HepG2 (cell line): ENCODE data around the gene ACSF3. TPM values are rescaled to one million over a fixed set of nuclear protein-coding genes. Genes with fewer than 3 reads are reported as not detected.

ENCODE experiments used
- CENPX ChIP-seq: sonication (generic); formaldehyde crosslinking; IDR thresholded peaks from 2 replicates; pipeline ENCODE4 v1.9.0; 2021; ENCODE audit warnings: mild to moderate bottlenecking, missing genetic modification reagents, moderate library complexity
- GZF1 ChIP-seq: sonication (generic); formaldehyde crosslinking; IDR thresholded peaks from 2 replicates; pipeline ENCODE4 v1.5.1; 2020; ENCODE audit warnings: mild to moderate bottlenecking, missing genetic modification reagents
- HES4 ChIP-seq: sonication (generic); formaldehyde crosslinking; IDR thresholded peaks from 2 replicates; pipeline ENCODE4 v1.9.0; 2021; ENCODE audit warnings: mild to moderate bottlenecking, missing genetic modification reagents, borderline replicate concordance
- NCOA2 ChIP-seq: sonication (generic); formaldehyde crosslinking; IDR thresholded peaks from 2 replicates; pipeline ENCODE4 v1.8.0; 2022; ENCODE audit warnings: inconsistent platforms
- PHB2 ChIP-seq: fragments of 450-650 bp; IDR thresholded peaks from 2 replicates; pipeline ENCODE4 v1.6.1; 2018; ENCODE audit not compliant: partially characterized antibody
- ZMYM2 ChIP-seq: sonication (generic); formaldehyde crosslinking; IDR thresholded peaks from 2 replicates; pipeline ENCODE4 v1.8.0; 2022; ENCODE audit warnings: mild to moderate bottlenecking, missing genetic modification reagents
- ZNF205 ChIP-seq: IDR thresholded peaks from 2 replicates; pipeline ENCODE4 v1.6.1; 2018; ENCODE audit warnings: missing biosample characterization, missing genetic modification reagents
- ZNF333 ChIP-seq: sonication (generic); formaldehyde crosslinking; IDR thresholded peaks from 2 replicates; pipeline ENCODE4 v1.4.0; 2020; ENCODE audit warnings: mild to moderate bottlenecking, missing genetic modification reagents, borderline replicate concordance
- ZNF33B ChIP-seq: sonication (generic); formaldehyde crosslinking; IDR thresholded peaks from 2 replicates; pipeline ENCODE4 v1.5.1; 2020; ENCODE audit warnings: mild to moderate bottlenecking, missing genetic modification reagents
- ZNF547 ChIP-seq: sonication (generic); formaldehyde crosslinking; IDR thresholded peaks from 2 replicates; pipeline ENCODE4 v1.5.1; 2020; ENCODE audit warnings: mild to moderate bottlenecking, missing genetic modification reagents
- ZNF564 ChIP-seq: sonication (generic); formaldehyde crosslinking; IDR thresholded peaks from 2 replicates; pipeline ENCODE4 v1.8.1; 2023; ENCODE audit warnings: mild to moderate bottlenecking, missing genetic modification reagents
- ZNF720 ChIP-seq: sonication (generic); formaldehyde crosslinking; IDR thresholded peaks from 2 replicates; pipeline ENCODE4 v1.4.0; 2020; ENCODE audit warnings: missing genetic modification reagents
- polyA plus RNA-seq, 8 experiments: library from polyadenylated mRNA; depleted of rRNA in 3 of 8; stranded (reverse) in 7 of 8; unstranded in 1 of 8; fragments of >200 nt; fragmentation: Illumina TruSeq in 4 of 8; extraction: Trizol in 4 of 8; gene quantifications; 2 replicates each; pipeline versions ENCODE4 v1.2.1 to v1.2.3, GENCODE V29; 2011 to 2016; ENCODE audit warnings: low read depth in 4 of 8, missing spikeins in 1 of 8, mixed read lengths in 1 of 8; ENCODE audit not compliant: insufficient read depth in 1 of 8
- total RNA-seq, 5 experiments: library from RNA; depleted of rRNA; stranded (reverse); fragments of >200 nt; fragmentation: Illumina TruSeq; extraction: Trizol; gene quantifications; 2 replicates each; pipeline ENCODE4 v1.2.3, GENCODE V29; 2016; ENCODE audit warnings: low read depth in 1 of 5
- TF ChIP-seq, protein P1 (sequence below): sonication (generic); formaldehyde crosslinking; IDR thresholded peaks from 2 replicates; pipeline ENCODE4 v1.8.0; 2022; ENCODE audit warnings: missing genetic modification reagents, mild to moderate bottlenecking, borderline replicate concordance
- TF ChIP-seq, protein P2 (sequence below): sonication (generic); formaldehyde crosslinking; IDR thresholded peaks from 2 replicates; pipeline ENCODE4 v1.4.0; 2020; ENCODE audit warnings: missing genetic modification reagents
- TF ChIP-seq, protein P3 (sequence below): sonication (generic); formaldehyde crosslinking; IDR thresholded peaks from 2 replicates; pipeline ENCODE4 v1.4.0; 2020; ENCODE audit warnings: missing genetic modification reagents
- TF ChIP-seq, protein P4 (sequence below): sonication (generic); formaldehyde crosslinking; IDR thresholded peaks from 2 replicates; pipeline ENCODE4 v1.5.0; 2020; ENCODE audit warnings: missing genetic modification reagents

The ACSF3 gene
- total and polyA plus RNA-seq, 2 of the 13 experiments (the other 11 are each of a cell fraction or from before 2014, with no cell fraction given): 14.9 to 30.6 TPM

DNA sequence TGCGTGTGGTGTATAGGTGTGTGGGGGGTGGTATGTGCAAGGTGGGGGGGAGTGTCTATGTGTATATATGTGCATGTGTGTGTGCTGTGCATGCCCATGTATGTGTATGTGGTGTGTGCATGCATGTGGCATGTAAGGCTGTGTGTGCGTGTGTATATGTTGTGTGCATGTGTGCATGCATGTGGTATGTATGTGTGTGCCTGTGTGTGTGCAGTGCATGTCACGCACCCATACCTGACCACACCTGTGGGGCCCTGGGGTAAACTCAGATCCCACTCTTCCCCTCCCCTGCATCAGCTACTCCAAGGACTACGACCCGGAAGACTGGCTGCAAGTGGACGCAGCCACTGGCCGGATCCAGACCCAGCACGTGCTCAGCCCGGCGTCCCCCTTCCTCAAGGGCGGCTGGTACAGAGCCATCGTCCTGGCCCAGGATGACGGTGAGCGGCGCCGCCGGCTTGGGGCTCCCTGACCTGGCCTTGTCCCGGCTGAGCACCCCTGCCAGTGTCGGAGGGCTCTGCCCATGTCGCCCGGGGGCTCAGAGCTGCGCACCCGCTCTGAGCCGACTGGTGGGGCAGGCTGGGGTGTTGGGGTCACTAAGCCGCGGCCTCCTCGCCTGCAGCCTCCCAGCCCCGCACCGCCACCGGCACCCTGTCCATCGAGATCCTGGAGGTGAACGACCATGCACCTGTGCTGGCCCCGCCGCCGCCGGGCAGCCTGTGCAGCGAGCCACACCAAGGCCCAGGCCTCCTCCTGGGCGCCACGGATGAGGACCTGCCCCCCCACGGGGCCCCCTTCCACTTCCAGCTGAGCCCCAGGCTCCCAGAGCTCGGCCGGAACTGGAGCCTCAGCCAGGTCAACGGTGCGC lies 97.6 kb downstream of the ACSF3 start (continued):
- no peak for TF ChIP-seq ZNF33B (CRISPR knock-in tag)
- TF ChIP-seq ZNF205 (CRISPR knock-in tag): peak; percentile 51; the same call in 1 of the 2 replicates
- TF ChIP-seq PHB2: no peak
- peak; percentile 86; the same call in 1 of the 2 replicates for TF ChIP-seq HES4 (CRISPR knock-in tag)
- TF ChIP-seq ZNF720 (CRISPR knock-in tag): 0 out of 2 replicates have a peak, but pooled peaks have one; percentile 14
- TF ChIP-seq ZMYM2: peak; percentile 70
- TF ChIP-seq, protein P1, sequence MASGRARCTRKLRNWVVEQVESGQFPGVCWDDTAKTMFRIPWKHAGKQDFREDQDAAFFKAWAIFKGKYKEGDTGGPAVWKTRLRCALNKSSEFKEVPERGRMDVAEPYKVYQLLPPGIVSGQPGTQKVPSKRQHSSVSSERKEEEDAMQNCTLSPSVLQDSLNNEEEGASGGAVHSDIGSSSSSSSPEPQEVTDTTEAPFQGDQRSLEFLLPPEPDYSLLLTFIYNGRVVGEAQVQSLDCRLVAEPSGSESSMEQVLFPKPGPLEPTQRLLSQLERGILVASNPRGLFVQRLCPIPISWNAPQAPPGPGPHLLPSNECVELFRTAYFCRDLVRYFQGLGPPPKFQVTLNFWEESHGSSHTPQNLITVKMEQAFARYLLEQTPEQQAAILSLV (CRISPR knock-in tag): peak; percentile 50
- TF ChIP-seq NCOA2 (CRISPR knock-in tag): peak; percentile 41; the same call in 1 of the 2 replicates
- TF ChIP-seq, protein P2, sequence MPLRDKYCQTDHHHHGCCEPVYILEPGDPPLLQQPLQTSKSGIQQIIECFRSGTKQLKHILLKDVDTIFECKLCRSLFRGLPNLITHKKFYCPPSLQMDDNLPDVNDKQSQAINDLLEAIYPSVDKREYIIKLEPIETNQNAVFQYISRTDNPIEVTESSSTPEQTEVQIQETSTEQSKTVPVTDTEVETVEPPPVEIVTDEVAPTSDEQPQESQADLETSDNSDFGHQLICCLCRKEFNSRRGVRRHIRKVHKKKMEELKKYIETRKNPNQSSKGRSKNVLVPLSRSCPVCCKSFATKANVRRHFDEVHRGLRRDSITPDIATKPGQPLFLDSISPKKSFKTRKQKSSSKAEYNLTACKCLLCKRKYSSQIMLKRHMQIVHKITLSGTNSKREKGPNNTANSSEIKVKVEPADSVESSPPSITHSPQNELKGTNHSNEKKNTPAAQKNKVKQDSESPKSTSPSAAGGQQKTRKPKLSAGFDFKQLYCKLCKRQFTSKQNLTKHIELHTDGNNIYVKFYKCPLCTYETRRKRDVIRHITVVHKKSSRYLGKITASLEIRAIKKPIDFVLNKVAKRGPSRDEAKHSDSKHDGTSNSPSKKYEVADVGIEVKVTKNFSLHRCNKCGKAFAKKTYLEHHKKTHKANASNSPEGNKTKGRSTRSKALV (CRISPR knock-in tag): no peak
- TF ChIP-seq CENPX (CRISPR knock-in tag): no peak
- TF ChIP-seq, protein P3, sequence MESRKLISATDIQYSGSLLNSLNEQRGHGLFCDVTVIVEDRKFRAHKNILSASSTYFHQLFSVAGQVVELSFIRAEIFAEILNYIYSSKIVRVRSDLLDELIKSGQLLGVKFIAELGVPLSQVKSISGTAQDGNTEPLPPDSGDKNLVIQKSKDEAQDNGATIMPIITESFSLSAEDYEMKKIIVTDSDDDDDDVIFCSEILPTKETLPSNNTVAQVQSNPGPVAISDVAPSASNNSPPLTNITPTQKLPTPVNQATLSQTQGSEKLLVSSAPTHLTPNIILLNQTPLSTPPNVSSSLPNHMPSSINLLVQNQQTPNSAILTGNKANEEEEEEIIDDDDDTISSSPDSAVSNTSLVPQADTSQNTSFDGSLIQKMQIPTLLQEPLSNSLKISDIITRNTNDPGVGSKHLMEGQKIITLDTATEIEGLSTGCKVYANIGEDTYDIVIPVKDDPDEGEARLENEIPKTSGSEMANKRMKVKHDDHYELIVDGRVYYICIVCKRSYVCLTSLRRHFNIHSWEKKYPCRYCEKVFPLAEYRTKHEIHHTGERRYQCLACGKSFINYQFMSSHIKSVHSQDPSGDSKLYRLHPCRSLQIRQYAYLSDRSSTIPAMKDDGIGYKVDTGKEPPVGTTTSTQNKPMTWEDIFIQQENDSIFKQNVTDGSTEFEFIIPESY (CRISPR knock-in tag): no peak; the same call in 1 of the 2 replicates
- peak; percentile 68; the same call in 1 of the 2 replicates for TF ChIP-seq ZNF564 (CRISPR knock-in tag)
- TF ChIP-seq, protein P4, sequence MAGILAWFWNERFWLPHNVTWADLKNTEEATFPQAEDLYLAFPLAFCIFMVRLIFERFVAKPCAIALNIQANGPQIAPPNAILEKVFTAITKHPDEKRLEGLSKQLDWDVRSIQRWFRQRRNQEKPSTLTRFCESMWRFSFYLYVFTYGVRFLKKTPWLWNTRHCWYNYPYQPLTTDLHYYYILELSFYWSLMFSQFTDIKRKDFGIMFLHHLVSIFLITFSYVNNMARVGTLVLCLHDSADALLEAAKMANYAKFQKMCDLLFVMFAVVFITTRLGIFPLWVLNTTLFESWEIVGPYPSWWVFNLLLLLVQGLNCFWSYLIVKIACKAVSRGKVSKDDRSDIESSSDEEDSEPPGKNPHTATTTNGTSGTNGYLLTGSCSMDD: no peak
- no peak for TF ChIP-seq ZNF547
- peak; percentile 99 for TF ChIP-seq GZF1 (CRISPR knock-in tag)
- no peak; the same call in 1 of the 2 replicates for TF ChIP-seq ZNF333
